Right hindlimb (tissue), 1 donor: ENCODE results near the gene UBAP1L.
A peak's percentile ranks its signal among the peaks of the same experiment; 100 is the strongest.
"Not testable (repeated sequence)": the region's sequence is repeated elsewhere in the genome, so short reads cannot be mapped to it uniquely, and the experiment has no call there.

Source experiments
- DNase-seq: peaks from one replicate; pipeline ENCODE4 v3.0.0-alpha.2; 2018

Gene UBAP1L

DNA sequence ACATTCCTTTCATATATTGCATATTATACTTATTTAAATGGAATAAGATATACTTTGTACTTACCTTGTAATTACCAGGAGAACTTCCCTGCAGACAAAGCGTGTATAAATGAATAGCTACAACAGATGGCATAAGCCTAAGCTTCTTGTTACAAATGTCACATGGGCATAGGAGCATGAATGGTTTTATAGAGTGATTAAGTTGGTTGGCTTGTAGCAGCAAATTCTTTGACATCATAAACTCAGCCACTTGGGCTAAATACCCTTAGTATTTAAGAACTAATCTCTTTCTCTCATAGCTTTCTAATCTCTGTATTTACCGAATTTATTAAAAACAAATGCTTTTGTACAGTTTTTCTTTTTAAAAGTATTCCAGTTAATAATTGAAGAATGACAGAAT lies at the start of gene UBAP1L:
Gene UBAP1L (minus strand): TSS at position 115 of the 400 bp plus-strand sequence. CDS start 8,985 bp downstream, outside the sequence.
- no peak for DNase-seq

DNA sequence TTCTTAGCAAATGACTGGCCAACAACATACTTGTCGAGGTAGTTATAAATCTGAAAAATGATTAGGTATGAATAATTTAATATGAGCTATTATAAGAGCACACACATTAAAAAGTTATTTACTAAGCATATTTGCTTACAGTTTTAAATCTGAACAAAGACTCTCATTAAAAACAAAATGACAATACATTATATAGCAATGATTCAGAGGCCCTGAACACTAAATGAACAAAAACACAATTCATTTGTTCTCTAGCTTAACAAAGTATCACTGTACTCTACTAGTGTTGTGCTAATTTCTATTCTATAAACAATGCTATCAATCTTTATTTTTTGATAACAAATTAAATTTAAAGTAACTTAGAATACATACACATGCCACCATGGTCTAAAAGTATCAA lies 49.1 kb upstream of the UBAP1L start:
- DNase-seq, result no peak

DNA sequence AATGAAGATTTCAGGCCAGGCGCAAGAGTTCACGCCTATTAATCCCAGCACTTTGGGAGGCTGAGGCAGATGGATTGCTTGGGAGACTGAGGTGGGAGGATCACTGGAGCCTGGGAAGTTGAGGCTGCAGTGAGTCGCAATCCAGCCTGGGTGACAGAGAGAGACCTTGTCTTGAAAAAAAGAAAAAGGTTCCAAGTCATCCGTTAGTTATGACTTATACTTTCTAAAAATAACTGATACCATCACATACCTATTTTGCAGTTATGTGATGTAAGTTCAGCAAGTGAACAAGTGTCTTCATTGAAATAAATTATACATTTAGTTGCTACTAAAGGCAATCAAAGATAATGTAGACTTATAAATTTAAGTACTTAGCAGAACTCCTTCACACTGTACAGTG lies 48.0 kb upstream of the UBAP1L start:
- no peak for DNase-seq

DNA sequence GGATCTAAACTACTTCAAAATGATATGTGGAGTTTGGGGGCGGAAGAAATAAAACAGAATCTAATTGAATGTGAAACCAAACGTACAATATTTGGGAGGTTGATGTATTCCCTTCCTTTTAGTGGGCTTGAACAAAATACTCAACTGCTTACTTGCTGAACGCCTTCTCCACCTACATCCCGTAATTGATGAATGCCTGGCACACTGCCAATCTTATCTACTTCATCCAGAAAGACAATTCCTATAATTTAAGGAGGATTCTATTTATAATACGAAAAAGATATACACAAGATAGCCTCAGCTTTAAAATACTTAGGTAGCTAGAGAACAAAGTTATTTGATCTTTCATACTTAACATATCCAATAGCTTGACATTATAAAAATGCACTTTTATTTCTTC lies 41.7 kb upstream of the UBAP1L start:
- DNase-seq, result no peak

DNA sequence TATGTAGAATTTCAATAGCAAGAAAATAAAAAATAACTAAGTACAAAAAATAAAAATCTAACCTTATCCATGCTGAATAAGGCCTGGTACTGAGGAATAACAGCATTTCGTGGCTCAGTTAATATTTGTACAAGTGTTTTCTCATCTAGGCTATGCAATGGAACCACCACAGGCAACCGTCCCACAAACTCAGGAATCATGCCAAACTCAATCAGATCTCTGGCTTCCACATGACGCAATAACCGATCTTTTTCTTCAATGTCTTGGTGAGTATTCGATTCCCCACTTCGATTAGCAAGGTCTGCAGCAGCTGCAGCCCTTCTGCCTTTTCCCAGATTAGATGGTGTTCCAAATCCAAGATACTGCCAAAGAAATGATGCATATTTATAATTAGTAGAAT lies 39.7 kb upstream of the UBAP1L start:
- no peak for DNase-seq

DNA sequence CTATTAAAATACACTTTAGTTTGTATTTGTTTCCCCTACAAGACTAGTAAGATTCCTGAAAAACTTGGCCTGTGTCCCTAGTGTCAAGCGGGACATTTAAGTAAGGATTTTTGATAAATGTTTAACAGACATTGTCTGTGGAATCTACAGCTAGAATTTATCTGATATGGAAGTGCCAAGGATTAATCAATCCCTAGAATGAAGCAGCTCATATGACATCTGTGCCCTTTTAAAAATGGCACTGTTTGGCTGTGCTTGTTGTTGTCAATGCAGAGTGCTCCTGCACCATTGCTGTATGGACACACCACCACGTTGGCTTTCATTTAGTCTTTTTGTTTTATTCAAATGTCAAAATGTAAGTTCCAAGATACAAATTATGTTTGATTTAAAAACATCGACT lies 32.9 kb upstream of the UBAP1L start:
- DNase-seq, result no peak

DNA sequence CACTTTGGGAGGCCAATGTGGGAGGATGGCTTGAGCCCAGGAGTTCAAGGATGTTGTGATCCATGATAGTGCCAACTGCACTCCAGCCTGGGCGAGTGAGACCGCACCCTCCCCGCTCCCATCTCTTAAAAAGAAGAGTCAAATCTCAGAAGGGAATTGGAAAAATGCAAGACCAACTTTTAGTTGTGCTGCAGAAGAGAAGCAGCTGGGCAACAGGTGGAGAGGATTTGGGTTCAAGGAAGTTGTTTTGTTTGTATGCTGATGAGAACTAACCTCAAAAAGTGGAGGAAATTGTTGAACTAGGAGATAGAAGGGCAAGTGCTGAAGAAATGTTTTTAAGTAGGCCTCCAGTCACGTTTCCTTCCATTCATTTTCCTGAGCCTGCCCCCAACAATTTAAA lies 31.4 kb upstream of the UBAP1L start:
- no peak for DNase-seq

DNA sequence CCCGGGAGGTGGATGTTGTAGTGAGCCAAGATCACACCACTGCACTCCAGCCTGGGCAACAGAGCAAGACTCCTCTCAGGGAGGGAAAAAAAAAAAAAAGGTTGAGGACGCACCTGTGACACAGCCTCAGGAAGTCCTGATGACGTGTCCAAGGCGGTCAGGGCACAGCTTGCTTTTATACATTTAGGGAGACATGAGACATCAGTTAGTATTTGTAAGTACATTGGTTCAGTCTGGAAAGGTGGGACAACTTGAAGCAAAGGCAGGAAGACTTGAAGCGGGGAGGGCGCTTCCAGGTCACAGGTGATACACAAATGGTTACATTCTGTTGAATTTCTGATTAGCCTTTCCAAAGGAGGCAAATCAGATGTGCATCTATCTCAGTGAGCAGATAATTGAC lies 23.6 kb upstream of the UBAP1L start:
- not testable (repeated sequence) for DNase-seq

DNA sequence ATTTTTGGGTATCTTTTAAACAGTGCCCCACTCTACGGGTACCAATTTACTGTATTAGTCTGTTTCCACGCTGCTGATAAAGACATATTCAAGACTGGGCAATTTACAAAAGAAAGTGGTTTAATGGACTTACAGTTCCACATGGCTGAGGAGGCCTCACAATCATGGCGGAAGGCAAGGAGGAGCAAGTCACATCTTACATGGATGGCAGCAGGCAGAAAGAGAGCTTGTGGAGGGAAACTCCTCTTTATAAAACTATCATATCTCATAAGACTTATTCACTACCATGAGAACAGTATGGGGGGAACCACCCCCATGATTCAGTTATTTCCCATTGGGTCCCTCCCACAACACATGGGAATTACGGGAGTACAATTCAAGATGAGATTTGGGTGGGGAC lies 22.9 kb upstream of the UBAP1L start:
- not testable (repeated sequence) for DNase-seq

DNA sequence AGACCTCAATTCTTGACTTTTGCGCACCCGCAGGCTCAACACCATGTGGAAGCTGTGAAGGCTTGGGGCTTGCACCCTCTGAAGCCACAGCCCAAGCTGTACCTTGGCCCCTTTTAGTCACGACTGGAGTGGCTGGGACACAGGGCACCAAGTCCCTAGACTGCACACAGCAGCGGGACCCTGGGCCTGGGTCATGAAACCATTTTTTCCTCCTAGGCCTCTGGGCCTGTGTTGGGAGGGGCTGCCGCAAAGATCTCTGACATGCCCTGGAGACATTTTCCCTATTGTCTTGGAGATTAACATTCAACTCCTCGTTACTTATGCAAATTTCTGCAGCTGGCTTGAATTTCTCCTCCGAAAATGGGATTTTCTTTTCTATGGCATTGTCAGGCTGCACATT lies 22.1 kb upstream of the UBAP1L start:
- not testable (repeated sequence) for DNase-seq

DNA sequence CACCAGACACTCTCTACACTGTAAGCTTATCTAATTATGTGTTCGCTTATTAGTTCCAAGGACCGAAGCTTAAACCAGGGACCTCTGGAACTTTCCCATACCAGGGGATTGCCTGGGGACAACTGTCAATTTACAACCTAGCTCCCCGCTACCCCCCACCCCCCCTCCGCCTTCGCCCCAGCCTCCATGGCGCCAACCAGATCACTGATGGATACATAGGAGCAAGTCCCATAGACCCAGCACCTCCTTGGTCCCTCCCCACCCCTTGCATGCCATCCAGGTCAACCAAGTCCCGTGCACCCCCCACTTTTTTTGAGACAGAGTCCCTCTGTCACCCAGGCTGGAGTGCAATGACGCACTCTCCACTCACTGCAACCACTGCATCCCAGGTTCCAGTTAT lies 19.5 kb upstream of the UBAP1L start:
- no peak for DNase-seq

DNA sequence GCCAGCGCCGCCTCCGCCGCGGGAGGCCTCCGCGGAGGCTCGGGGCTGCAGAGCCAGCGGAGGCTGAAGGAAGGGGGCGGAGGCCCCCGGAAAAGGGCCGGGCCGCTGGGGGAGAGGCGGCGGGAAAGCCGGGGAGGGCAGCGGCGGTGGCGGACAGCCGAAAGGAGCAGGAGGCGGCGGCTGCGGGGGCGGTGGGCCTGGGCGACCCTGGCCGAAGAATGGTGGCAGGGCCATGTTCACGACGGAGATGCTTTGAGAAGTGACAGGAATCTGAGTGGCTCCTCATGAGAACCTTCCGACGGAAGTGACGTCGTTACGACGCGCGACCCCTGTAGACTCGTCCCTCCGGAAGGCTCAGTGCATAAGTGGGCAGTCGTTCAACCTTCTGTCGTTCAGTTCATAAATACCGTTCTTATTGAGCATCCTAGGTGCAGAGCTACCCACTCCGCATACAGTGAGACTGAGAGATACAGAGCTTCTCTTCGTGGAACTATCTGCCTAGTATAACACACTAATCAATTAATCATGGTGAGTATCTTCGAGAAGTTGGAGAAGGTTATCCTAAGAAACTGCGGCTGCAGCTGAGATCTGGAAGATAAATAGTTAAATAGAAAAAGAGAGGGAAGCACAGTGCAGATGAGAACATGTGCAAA lies 18.7 kb upstream of the UBAP1L start, which contains the start of gene PDCD7:
Gene PDCD7 (minus strand): TSS at position 261 of the 653 bp plus-strand sequence. CDS start 27 bp downstream, at position 234.
- DNase-seq, result peak; percentile 94

DNA sequence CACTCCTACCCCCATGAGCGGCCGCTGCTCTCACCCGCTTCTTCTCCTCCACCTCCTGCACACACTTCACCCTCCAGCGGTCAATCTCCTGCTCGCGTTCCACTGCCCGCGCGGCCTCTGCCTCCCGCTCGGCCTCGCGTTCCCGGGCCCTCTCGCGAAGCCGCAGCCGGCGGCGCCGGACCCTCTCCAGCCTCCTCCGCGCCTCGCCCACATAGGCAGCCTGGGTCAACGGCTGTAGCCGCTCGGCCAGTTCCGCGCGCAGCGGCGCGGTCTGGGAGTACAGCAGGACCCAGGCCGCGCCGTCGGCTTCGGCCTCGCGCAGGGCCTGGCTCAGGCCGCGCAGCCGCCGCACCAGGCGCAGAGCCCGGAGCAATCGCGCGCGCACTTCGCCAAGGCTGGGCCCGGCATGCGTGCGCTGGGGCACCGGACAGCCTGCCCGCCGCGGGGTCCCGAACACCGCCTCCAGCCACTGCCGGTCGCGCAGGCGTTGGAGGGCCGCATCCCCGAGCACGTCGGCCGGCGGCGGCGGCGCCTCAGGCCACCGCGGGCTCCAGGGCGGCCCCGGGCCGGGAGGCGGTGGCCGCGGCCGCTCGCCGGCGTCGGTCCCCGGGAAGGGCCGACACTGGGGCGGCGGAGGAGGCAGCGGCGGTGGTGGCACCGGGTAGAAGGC lies 18.0 kb upstream of the UBAP1L start:
- DNase-seq, result peak; percentile 41

DNA sequence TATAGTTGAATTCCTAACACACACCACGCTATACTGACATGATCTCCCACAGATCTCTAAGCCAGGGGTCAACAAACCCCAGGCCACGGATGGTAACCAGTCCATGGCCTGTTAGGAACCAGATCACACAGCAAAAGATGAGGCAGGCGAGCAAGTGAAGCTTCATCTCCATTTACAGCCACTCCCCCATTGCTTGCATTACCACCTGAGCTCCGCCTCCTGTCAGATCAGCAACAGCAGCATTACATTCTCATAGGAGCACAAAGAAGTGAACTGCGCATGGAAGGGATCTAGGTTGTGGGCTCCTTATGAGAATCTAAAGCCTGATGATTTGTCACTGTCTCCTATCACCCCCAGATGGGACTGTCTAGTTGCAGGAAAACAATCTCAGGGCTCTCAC lies 15.9 kb upstream of the UBAP1L start:
- no peak for DNase-seq

DNA sequence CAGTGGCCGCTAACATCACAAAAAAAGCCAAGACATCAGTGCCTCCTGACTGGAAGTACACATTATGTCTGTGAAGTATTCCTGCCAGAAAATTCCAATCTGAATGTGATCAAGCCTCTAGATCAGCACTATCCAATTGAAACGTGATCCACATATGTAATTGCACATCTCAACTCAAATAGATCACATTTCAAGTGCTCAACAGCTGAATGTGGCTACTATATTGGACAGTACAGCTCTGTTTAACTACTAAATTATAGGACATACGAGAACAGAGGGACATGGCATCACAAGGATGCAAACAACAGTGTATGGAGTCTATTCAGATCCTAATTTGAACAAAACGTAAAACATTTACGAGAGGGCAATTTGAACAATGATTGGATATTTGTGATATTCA lies 542 bp upstream of the UBAP1L start:
- DNase-seq, result no peak

DNA sequence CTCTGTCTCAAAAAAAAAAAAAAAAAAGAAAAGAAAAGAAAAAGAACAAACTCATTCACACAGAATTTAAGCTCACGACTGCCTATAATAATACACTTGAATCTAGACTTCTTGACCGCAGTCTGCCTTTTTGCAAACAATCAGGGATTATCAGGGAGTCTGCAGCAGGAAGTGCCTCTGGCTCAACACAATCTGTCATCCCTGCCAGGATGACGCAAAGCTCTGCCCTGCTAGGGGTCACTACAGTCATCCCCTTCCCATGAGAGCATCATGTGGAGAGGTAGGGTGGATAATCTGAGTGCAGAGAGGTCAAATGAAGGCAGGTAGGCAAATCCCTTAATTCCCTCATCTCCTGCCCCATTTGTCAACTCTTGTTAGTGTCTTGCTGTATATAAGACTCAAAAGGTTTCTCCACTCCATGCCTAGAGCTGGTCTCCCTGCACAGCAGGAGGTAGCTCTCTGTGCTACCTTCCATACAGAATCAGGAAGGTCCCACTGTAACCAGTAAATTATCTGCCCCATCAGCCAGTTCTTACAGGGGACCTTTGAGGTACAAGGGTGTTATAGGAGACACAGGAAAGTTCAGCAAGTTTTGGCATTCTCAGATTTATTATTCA lies 4.2 kb downstream of the UBAP1L start:
- DNase-seq, result no peak

DNA sequence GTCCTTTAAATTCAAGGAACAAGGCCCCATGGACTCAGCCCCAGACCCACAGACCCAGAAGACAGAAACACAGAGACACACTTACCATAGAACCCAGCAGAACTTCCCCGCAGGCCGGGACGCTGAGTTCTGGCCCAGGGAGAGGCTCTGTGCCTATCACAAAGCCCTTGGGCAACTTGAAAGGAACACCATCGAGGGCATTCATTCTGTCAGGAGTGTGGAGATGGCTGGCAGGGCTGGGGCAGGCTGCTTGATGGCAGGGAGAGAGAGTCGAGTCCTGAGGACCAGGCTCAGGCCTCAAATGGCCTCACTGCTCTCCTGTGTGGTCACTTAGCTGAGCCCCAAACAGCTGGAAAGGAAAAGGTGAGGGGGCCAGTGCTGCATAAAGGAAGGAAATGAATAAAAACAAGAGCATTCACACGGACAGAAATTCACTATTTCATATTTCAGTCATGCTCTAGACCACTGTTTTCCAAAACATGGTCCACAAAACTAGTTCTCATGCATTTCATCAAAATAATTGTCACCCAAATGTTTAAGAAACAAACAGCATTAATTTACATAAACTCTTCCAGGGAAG lies 8.9 kb downstream of the UBAP1L start:
- DNase-seq, result no peak

DNA sequence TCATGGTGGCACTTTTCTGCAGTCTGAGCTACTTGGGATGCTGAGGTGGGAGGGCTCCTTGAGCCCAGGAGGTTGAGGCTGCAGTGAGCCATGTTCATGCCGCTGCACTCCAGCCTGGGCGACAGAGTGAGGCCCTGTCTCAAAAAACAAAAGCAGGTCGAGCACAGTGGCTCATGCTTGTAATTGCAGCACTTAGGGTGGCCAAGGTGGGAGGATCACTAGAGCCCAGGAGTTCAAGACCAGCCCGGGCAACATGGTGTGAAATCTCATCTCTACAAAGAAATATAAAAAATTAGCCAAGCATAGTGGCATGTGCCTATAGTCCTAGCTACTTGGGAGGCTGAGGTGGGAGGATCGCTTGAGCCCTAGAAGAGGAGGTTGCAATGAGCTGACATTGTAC lies 10.0 kb downstream of the UBAP1L start:
- DNase-seq, result no peak

DNA sequence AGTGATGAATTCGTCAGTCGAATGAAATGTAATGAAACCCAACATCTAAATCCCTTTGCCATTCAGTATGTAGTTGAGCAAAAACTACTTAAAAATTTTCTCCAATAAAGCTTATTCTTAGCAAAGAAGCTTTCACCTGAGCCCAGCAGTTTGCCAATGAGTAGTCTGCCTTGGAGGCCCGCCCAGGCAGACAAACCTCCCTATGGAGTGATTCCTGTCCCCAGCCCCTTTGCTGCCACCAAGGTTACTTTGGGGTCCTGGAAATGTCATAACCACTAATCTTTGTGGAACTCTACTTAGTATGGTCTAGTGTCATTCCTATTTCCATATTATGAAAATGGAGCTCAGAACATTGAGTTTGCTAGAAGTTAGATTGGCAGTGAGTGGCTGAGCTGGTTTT lies 12.1 kb downstream of the UBAP1L start:
- DNase-seq, result no peak

DNA sequence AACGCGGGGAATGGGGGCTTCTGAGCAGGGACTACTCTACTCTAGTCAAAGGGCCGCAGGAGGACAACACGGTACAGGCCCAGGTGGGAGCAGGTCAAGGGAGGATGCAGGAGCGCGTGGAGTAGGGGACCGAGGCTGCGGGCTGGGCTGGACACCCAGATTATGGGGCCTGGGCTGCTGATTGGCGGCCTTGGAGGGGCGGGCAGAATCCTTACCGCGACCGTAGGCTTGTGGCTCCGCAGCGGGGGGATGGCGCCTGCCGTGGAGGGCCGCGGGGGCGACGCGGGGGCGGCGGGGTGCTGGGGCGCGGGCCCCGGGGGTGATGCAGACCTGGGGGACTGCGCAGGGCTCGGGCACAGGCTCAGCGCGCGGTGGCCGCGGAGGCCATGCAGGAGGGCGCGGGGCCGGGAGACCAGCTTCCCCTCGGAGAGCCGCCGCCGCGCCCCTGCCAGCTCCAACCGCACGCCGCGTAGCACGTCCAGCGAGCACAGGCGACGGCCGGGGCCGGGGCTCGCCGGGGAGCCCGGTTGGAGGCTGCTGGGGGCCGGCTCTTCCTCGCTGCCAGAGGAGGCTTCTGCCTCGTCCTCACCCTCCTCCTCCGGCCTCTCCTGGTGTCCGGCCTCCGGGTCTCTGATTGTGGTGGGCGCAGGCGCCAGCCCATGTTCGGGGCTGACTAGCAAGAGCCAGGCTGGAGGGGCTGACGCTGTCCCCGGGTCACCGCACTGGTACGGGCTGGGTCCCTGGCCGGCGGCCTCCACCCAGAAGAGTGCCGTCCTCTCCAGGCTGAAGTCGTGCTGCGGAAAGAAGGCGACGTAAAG lies 12.9 kb downstream of the UBAP1L start:
- no peak for DNase-seq

DNA sequence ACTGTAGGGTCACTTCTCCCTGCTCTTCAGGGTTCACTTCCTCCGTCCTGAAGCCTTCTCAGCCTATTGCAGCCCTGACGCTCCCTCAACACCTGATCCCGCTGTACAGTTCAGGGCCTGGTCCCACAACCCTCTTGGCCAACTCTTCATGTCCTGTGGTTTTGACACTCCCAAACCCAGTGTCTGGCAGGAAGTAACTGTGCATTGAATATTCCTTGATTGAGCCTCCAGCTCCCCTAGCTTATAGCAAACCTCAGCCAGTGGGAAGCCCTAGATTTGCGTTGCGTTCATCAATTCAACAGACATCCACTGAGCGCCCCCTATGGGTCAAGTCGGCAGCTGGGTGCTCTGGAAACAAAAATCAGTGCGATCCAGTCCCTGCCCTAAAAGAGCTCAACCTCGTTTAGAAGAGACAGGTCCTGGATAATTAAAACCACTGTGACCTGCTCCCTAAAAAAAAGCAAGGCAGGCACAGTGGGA lies 13.5 kb downstream of the UBAP1L start:
- DNase-seq, result peak; percentile 85

DNA sequence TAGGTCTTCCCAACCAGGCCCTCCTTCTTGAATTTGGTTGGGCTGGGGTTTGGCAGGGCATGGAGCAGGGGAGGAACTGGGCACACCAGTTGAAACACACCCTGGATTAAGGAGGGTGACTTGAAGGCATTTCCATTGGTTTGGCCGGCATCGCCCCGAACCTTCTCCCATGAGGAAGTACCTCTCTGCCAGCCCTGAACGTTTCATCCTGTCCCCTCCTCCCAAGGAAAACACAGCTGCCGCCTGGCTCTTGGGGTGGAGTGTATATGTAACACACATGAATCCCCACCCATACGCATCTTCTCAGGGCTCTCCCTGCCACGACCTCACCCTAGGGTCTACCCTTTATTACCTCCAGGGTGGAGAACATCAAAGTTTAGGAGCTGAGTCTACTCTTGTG lies 14.6 kb downstream of the UBAP1L start:
- DNase-seq, result no peak

DNA sequence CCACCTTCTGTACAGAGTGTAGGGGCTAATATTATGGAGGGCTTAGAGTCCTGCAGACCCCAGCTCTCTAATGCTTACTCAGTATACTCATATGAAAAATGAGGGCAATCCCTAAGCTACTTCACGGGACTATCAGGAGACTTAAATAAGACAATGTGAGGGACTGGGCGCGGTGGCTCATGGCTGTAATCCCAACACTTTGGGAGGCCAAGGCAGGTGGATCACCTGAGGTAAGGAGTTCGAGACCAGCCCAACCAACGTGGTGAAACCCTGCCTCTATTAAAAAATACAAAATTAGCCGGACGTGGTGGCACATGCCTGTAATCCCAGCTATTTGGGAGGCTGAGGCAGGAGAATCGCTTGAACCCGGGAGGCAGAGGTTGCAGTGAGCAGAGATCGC lies 15.2 kb downstream of the UBAP1L start:
- DNase-seq, result not testable (repeated sequence)
